ENCODE measurements around the gene PCDH15.

The PCDH15 gene

GRCh38 chr10:54702583-54703485, 98.2 kb downstream of the PCDH15 start:
- no peak for DNase-seq

- no peak for DNase-seq
Observed at GRCh38 chr10:54691331-54691730, 109.7 kb downstream of the PCDH15 start.

- no peak for DNase-seq
Observed at GRCh38 chr10:54682554-54682953, 118.5 kb downstream of the PCDH15 start.

GRCh38 chr10:54681136-54681535, 119.9 kb downstream of the PCDH15 start:
- no peak for DNase-seq

- DNase-seq, result no peak
Observed at GRCh38 chr10:54667136-54667535, 133.9 kb downstream of the PCDH15 start.

GRCh38 chr10:54666192-54666591, 134.8 kb downstream of the PCDH15 start:
- DNase-seq, result no peak

- DNase-seq, result no peak
Observed at GRCh38 chr10:54665095-54665494, 135.9 kb downstream of the PCDH15 start.

GRCh38 chr10:54660397-54660796, 140.6 kb downstream of the PCDH15 start:
- no peak for DNase-seq

GRCh38 chr10:54656643-54657042, 144.4 kb downstream of the PCDH15 start:
- DNase-seq, result no peak

- DNase-seq, result no peak
Observed at GRCh38 chr10:54653518-54653917, 147.5 kb downstream of the PCDH15 start.

GRCh38 chr10:54650547-54650946, 150.5 kb downstream of the PCDH15 start:
- DNase-seq, result no peak

GRCh38 chr10:54622017-54622416, 179.0 kb downstream of the PCDH15 start:
- no peak for DNase-seq

- no peak for DNase-seq
Observed at GRCh38 chr10:54620352-54620751, 180.7 kb downstream of the PCDH15 start.

- DNase-seq, result no peak
Observed at GRCh38 chr10:54614072-54614471, 187.0 kb downstream of the PCDH15 start.

- no peak for DNase-seq
Observed at GRCh38 chr10:54613162-54613561, 187.9 kb downstream of the PCDH15 start.

- no peak for DNase-seq
Observed at GRCh38 chr10:54609423-54609822, 191.6 kb downstream of the PCDH15 start.

GRCh38 chr10:54607983-54608382, 193.0 kb downstream of the PCDH15 start:
- no peak for DNase-seq

GRCh38 chr10:54594289-54594688, 206.7 kb downstream of the PCDH15 start:
- no peak for DNase-seq

- DNase-seq, result no peak
Observed at GRCh38 chr10:54587971-54588370, 213.1 kb downstream of the PCDH15 start.

GRCh38 chr10:54585572-54585971, 215.5 kb downstream of the PCDH15 start:
- no peak for DNase-seq

- DNase-seq, result no peak
Observed at GRCh38 chr10:54577682-54578081, 223.3 kb downstream of the PCDH15 start.

- no peak for DNase-seq
Observed at GRCh38 chr10:54576541-54576940, 224.5 kb downstream of the PCDH15 start.

- DNase-seq, result no peak
Observed at GRCh38 chr10:54559498-54559897, 241.5 kb downstream of the PCDH15 start.

GRCh38 chr10:54554028-54554427, 247.0 kb downstream of the PCDH15 start:
- DNase-seq, result no peak

- DNase-seq, result no peak
Observed at GRCh38 chr10:54550016-54550415, 251.0 kb downstream of the PCDH15 start.
